Tibial nerve (tissue), 4 donors: ENCODE measurements around the gene TEX26. TPM values are rescaled to one million over a fixed set of nuclear protein-coding genes. Genes with fewer than 3 reads are reported as not detected.

Source experiments
- DNase-seq, 2 donors: peaks; one replicate each; pipeline ENCODE4 v3.0.0-alpha.2; 2019; ENCODE audit warnings: low spot score in 2 of 2
- H3K27ac ChIP-seq, 4 donors: fragments of 200-600 bp; sonication (generic) in 3 of 4; one replicate each; pipeline ENCODE4 v1.5.1; 2017 to 2019; ENCODE audit warnings: mild to moderate bottlenecking in 1 of 4
- H3K27me3 ChIP-seq, 2 donors: fragments of 200-600 bp; sonication (generic) in 1 of 2; one replicate each; pipeline versions ENCODE4 v1.5.1 to v1.6.0; 2017 to 2019
- H3K36me3 ChIP-seq, 3 donors: fragments of 200-600 bp; sonication (generic); one replicate each; pipeline ENCODE4 v1.5.1; 2018 to 2019
- H3K4me1 ChIP-seq, 4 donors: fragments of 200-600 bp; sonication (generic) in 3 of 4; one replicate each; pipeline ENCODE4 v1.5.1; 2017 to 2019
- H3K4me3 ChIP-seq, 4 donors: fragments of 200-600 bp; sonication (generic) in 3 of 4; one replicate each; pipeline ENCODE4 v1.5.1; 2017 to 2019; ENCODE audit warnings: mild to moderate bottlenecking in 1 of 4, moderate library complexity in 1 of 4
- H3K9me3 ChIP-seq, 4 donors: fragments of 200-600 bp; sonication (generic) in 3 of 4; one replicate each; pipeline ENCODE4 v1.5.1; 2017 to 2019
- EP300 ChIP-seq, 2 donors: sonication (generic); formaldehyde crosslinking; IDR thresholded peaks; one replicate each; pipeline ENCODE4 v1.6.1; 2017; ENCODE audit warnings: antibody characterized with exemption in 2 of 2, mild to moderate bottlenecking in 1 of 2
- POLR2A ChIP-seq, 2 donors: fragments of 450-650 bp; IDR thresholded peaks; one replicate each; pipeline ENCODE4 v1.6.1; 2017; ENCODE audit warnings: antibody characterized with exemption in 2 of 2, mild to moderate bottlenecking in 2 of 2, moderate library complexity in 2 of 2
- WGBS, 2 donors: methylation state at CpG; one replicate each; pipeline ENCODE4 v1.1.5; 2018; 5-methylcytosine and 5-hydroxymethylcytosine counted together
- total RNA-seq, 4 donors: library from RNA; depleted of rRNA; stranded (reverse); fragments of >200 nt; gene quantifications; one replicate each; pipeline ENCODE4 v1.1.0, GENCODE V29; 2016
- TF ChIP-seq, protein P1 (sequence below), 5 experiments: fragments of 200-600 bp in 3 of 5; fragments of 450-650 bp in 2 of 5; sonication (generic) in 3 of 5; IDR thresholded peaks; one replicate each; pipeline ENCODE4 v1.5.1; 2016 to 2019; ENCODE audit warnings: antibody characterized with exemption in 5 of 5, mild to moderate bottlenecking in 3 of 5, moderate library complexity in 2 of 5

Gene TEX26
- total RNA-seq, 4 donors from 2014 or later, result not detected

- TF ChIP-seq, protein P1, sequence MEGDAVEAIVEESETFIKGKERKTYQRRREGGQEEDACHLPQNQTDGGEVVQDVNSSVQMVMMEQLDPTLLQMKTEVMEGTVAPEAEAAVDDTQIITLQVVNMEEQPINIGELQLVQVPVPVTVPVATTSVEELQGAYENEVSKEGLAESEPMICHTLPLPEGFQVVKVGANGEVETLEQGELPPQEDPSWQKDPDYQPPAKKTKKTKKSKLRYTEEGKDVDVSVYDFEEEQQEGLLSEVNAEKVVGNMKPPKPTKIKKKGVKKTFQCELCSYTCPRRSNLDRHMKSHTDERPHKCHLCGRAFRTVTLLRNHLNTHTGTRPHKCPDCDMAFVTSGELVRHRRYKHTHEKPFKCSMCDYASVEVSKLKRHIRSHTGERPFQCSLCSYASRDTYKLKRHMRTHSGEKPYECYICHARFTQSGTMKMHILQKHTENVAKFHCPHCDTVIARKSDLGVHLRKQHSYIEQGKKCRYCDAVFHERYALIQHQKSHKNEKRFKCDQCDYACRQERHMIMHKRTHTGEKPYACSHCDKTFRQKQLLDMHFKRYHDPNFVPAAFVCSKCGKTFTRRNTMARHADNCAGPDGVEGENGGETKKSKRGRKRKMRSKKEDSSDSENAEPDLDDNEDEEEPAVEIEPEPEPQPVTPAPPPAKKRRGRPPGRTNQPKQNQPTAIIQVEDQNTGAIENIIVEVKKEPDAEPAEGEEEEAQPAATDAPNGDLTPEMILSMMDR (IDR thresholded peaks at IDR 0.05), result no peak
- TF ChIP-seq EP300 (IDR thresholded peaks at IDR 0.05) (no peak), POLR2A (IDR thresholded peaks at IDR 0.05) (no peak)
- Histone ChIP-seq H3K9me3 (no peaks in the 10 kb centered on the region), H3K27me3 (no peaks in the 10 kb centered on the region), H3K36me3 (no peaks in the 10 kb centered on the region), H3K27ac (no peak overlapping the region), H3K4me3 (no peak overlapping the region), H3K4me1 (peaks cover 0 to 5% (median 0%) of the 10 kb centered on the region in 4 donors)
- WGBS, 2 donors, result 80 to 81% methylated on average over 3 of the region's 3 CpGs
- DNase-seq, result no peak
Observed at GRCh38 chr13:30982506-30982905, 50.0 kb downstream of the TEX26 start.

- no peak overlapping the region for H3K4me3 ChIP-seq
- no peak for DNase-seq
- no peak for TF ChIP-seq POLR2A (IDR thresholded peaks at IDR 0.05)
- TF ChIP-seq EP300 (IDR thresholded peaks at IDR 0.05), result no peak
- TF ChIP-seq, protein P1 (IDR thresholded peaks at IDR 0.05), result no peak
- H3K36me3 ChIP-seq, result no peaks in the 10 kb centered on the region
- H3K4me1 ChIP-seq, result peaks cover 0 to 1% (median 0%) of the 10 kb centered on the region in 4 donors
- no peaks in the 10 kb centered on the region for H3K27me3 ChIP-seq
- H3K27ac ChIP-seq, result no peak overlapping the region
- no peaks in the 10 kb centered on the region for H3K9me3 ChIP-seq
- WGBS, 2 donors, result 92 to 93% methylated on average over 3 of the region's 3 CpGs
Observed at GRCh38 chr13:30982906-30983305, 50.5 kb downstream of the TEX26 start.

- DNase-seq, result no peak
- 63 to 67% methylated on average over 4 of the region's 4 CpGs for WGBS, 2 donors
Observed at GRCh38 chr13:30983431-30983830, 51.0 kb downstream of the TEX26 start.

GRCh38 chr13:30984620-30985019, 52.2 kb downstream of the TEX26 start:
- no peaks in the 10 kb centered on the region for H3K27me3 ChIP-seq
- no peaks in the 10 kb centered on the region for H3K9me3 ChIP-seq
- no peaks in the 10 kb centered on the region for H3K4me1 ChIP-seq
- H3K27ac ChIP-seq, result no peak overlapping the region
- no peak for TF ChIP-seq POLR2A (IDR thresholded peaks at IDR 0.05)
- TF ChIP-seq, protein P1 (IDR thresholded peaks at IDR 0.05), result no peak
- no peak for TF ChIP-seq EP300 (IDR thresholded peaks at IDR 0.05)
- H3K4me3 ChIP-seq, result no peak overlapping the region
- no peaks in the 10 kb centered on the region for H3K36me3 ChIP-seq
- WGBS, 2 donors, result 93 to 97% methylated on average over 4 of the region's 4 CpGs
- DNase-seq, result no peak

More at GRCh38 chr13:30983431-30983830, 51.0 kb downstream of the TEX26 start:
- TF ChIP-seq, protein P1 (IDR thresholded peaks at IDR 0.05), result no peak
- TF ChIP-seq EP300 (IDR thresholded peaks at IDR 0.05) (no peak), POLR2A (IDR thresholded peaks at IDR 0.05) (no peak)
- no peaks in the 10 kb centered on the region for H3K4me1 ChIP-seq
- H3K9me3 ChIP-seq, result no peaks in the 10 kb centered on the region
- H3K27me3 ChIP-seq, result no peaks in the 10 kb centered on the region
- H3K36me3 ChIP-seq, result no peaks in the 10 kb centered on the region
- H3K27ac ChIP-seq, result no peak overlapping the region
- no peak overlapping the region for H3K4me3 ChIP-seq

- no peak for TF ChIP-seq EP300 (IDR thresholded peaks at IDR 0.05)
- TF ChIP-seq POLR2A (IDR thresholded peaks at IDR 0.05), result no peak
- TF ChIP-seq, protein P1 (IDR thresholded peaks at IDR 0.05), result no peak
- DNase-seq, result no peak
- WGBS, 2 donors, result 77 to 83% methylated on average over 3 of the region's 3 CpGs
Observed at GRCh38 chr13:30985637-30986205, 53.3 kb downstream of the TEX26 start.

More at GRCh38 chr13:30985637-30986205, 53.3 kb downstream of the TEX26 start:
- Histone ChIP-seq H3K9me3 (no peaks in the 10 kb centered on the region), H3K36me3 (no peaks in the 10 kb centered on the region), H3K27ac (no peak overlapping the region), H3K4me1 (no peaks in the 10 kb centered on the region), H3K4me3 (no peak overlapping the region), H3K27me3 (no peaks in the 10 kb centered on the region)
